HUES64 (cell line): ENCODE data around the gene MTERF4.

Experiments
- H3K27ac ChIP-seq: 2 replicates; pipeline ENCODE4 v1.7.0; 2013; ENCODE audit warnings: low read depth, low read length, inconsistent platforms
- H3K27me3 ChIP-seq: 2 replicates; pipeline ENCODE4 v1.6.1; 2013; ENCODE audit warnings: mild to moderate bottlenecking, low read length; ENCODE audit not compliant: insufficient read depth
- H3K36me3 ChIP-seq: 2 replicates; pipeline ENCODE4 v1.6.1; 2013; ENCODE audit warnings: mild to moderate bottlenecking, low read length; ENCODE audit not compliant: insufficient read depth
- H3K4me1 ChIP-seq: 2 replicates; pipeline ENCODE4 v1.6.1; 2013; ENCODE audit warnings: mild to moderate bottlenecking, low read length, moderate library complexity; ENCODE audit not compliant: insufficient read depth
- H3K4me3 ChIP-seq: 2 replicates; pipeline ENCODE4 v1.5.1; 2013; ENCODE audit warnings: mild to moderate bottlenecking, low read length, moderate library complexity
- H3K9ac ChIP-seq: 2 replicates; pipeline ENCODE4 v1.6.1; 2013; ENCODE audit warnings: mild to moderate bottlenecking, low read depth, low read length
- H3K9me3 ChIP-seq: 2 replicates; pipeline ENCODE4 v1.6.1; 2013; ENCODE audit warnings: low read depth, low read length; ENCODE audit not compliant: insufficient read depth
- WGBS: fragments of 150-250, 120-280 bp; methylation state at CpG from one replicate; pipeline ENCODE4 v1.1.7; 2013; ENCODE audit warnings: missing lambda C conversion rate; 5-methylcytosine and 5-hydroxymethylcytosine counted together

Gene MTERF4

DNA sequence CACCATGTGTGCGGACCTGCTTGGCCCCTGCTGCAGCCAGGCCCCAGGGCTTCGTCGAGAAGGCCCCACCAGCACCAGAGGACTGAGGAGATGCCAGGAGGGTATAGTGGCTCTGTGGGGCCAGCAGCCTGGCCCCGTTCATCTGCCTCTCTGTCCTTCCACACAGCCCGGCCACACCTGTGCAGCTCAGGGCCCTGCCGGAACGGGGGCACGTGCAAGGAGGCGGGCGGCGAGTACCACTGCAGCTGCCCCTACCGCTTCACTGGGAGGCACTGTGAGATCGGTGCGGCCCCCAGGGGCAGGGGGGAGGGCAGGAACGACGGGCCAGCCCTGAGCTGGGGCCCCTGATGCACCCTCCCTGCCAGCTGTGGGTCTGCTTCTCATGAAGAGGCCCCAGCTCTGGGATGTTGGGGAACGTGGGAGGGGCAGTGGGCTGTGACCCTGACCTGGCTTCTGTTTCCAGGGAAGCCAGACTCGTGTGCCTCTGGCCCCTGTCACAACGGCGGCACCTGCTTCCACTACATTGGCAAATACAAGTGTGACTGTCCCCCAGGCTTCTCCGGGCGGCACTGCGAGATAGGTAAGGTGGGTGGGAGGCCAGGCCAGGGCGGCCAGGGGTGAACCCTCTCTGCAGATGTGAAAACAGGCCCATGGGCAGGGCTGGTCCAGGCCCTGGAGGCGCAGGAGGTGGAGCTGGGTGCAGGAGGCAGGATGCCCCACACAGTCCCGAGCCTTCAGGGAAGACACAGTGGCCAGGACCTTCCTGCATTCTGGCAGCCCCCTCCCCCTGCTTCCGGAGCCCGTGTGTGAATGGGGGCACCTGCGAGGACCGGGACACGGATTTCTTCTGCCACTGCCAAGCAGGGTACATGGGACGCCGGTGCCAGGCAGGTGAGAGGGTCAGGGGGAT lies 50.3 kb downstream of the MTERF4 start:
- Histone ChIP-seq H3K27ac (no peak overlapping the region), H3K27me3 (no peaks in the 10 kb centered on the region), H3K9ac (no peak overlapping the region), H3K4me3 (no peak overlapping the region), H3K4me1 (no peaks in the 10 kb centered on the region), H3K36me3 (no peaks in the 10 kb centered on the region), H3K9me3 (no peaks in the 10 kb centered on the region)
- WGBS, result 92% methylated on average over 33 of the region's 33 CpGs

DNA sequence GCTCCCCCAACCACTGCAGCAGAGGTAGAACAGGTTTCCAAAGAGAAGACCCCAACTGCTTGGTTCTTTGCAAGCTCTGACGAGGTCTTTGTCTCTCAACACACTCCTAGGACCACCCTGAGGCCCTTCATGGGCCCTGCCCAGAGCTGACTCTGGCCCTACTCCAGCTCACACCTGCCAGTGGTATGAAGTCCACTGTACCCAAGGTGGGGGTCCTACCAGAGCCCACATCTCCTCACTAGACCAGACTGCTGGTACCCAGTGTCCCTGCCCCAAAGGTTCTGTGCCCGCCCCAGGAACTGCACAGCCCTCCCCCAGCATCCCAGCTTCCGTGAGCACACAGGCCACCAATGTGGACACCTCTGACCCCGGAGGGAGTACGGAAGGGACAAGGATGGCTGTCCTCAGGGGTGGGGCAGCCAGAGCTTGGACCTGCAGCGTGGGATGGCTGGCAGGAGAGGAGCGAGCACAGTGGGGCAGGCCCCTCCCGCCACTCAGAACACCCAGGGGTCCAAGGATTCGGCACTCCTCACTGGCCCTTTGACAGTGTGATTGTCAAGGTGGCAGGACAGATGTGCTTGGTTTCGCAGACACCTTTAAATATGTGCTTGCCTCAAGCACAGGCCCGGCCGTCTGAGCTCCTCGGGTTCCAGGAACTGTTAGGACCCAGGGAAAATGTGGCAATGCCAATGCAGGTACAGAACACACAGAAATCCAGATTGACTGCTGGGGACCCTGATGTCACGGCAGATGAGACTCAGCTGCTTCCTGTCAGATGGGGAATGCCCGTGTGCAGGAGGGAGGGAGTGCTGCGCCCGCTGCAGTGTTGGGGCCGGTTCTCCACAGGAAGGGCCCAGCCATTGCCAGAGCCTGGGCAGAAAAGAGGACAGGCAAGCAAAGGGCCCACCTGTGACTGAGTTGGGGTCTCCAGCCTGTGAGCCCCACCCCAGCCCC lies 51.2 kb downstream of the MTERF4 start:
- no peak overlapping the region for H3K9ac ChIP-seq
- no peaks in the 10 kb centered on the region for H3K9me3 ChIP-seq
- H3K27me3 ChIP-seq, result no peaks in the 10 kb centered on the region
- H3K4me3 ChIP-seq, result no peak overlapping the region
- H3K36me3 ChIP-seq, result no peaks in the 10 kb centered on the region
- WGBS, result 91% methylated on average over 18 of the region's 18 CpGs
- H3K27ac ChIP-seq, result no peak overlapping the region
- no peaks in the 10 kb centered on the region for H3K4me1 ChIP-seq

DNA sequence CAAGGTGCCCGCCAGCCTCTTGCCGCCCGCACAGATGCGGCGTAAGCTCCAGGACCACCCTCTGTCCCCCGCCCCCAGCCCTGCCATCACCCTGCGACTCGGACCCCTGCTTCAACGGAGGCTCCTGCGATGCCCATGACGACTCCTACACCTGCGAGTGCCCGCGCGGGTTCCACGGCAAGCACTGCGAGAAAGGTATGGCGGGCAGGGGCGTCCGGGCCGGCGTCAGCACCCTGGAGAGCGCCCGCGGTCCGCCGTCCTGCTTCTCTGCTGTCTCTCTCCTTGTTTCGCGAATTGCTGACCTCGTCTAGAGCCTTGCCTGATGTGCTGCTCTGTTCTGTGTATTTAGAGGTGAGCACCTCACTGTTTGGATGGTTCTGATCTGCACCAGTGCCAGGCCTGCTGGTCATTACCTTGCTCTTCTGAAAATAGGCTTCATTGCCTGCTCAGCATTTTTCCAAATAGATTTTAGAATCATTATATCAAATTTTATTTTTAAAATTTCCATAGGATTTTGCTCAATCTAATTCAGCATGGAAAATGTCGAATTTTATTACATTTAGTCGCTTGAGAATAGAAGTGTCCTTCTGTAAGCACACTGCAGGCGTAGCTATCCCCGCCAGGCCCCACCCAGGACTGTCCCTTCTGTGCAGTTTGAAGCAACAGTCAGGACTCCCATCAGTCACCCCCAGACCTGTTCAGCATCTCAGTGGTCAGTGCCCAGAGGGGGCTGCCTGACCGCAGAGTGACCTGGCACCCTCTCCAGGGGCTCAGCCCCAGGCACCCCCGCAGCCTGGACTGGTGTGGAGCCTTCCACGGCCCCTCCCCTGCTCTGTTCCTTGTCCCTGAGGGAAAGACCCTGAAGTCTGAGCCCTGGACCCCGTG lies 52.1 kb downstream of the MTERF4 start:
- H3K9ac ChIP-seq, result no peak overlapping the region
- 34% methylated on average over 38 of the region's 38 CpGs for WGBS
- 0 out of 2 replicates have a peak, but pooled peaks cover 5% of the 10 kb centered on the region for H3K9me3 ChIP-seq
- H3K4me1 ChIP-seq, result no peaks in the 10 kb centered on the region
- H3K27me3 ChIP-seq, result no peaks in the 10 kb centered on the region
- no peak overlapping the region for H3K27ac ChIP-seq
- H3K36me3 ChIP-seq, result no peaks in the 10 kb centered on the region
- H3K4me3 ChIP-seq, result no peak overlapping the region

DNA sequence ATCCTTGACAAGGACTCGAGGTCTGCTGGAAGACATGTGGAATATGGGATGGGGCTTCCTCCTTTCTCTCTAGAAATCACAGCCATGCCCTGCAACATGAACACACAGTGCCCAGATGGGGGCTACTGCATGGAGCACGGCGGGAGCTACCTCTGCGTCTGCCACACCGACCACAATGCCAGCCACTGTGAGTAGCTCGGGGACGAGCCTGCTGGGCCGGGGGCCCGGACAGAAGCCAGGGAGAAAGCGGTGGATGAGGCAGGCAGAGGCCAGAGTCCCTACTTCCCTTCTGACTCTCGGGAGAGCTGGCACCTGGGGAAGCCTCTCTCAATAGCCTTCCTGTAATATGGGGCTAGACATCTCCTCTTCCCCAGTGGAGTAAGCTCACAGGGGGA lies 53.1 kb downstream of the MTERF4 start:
- WGBS, result 89% methylated on average over 11 of the region's 11 CpGs
- Histone ChIP-seq H3K36me3 (no peaks in the 10 kb centered on the region), H3K4me1 (no peaks in the 10 kb centered on the region), H3K27me3 (no peaks in the 10 kb centered on the region), H3K9me3 (0 out of 2 replicates have a peak, but pooled peaks cover 6% of the 10 kb centered on the region), H3K27ac (no peak overlapping the region), H3K4me3 (no peak overlapping the region), H3K9ac (no peak overlapping the region)

DNA sequence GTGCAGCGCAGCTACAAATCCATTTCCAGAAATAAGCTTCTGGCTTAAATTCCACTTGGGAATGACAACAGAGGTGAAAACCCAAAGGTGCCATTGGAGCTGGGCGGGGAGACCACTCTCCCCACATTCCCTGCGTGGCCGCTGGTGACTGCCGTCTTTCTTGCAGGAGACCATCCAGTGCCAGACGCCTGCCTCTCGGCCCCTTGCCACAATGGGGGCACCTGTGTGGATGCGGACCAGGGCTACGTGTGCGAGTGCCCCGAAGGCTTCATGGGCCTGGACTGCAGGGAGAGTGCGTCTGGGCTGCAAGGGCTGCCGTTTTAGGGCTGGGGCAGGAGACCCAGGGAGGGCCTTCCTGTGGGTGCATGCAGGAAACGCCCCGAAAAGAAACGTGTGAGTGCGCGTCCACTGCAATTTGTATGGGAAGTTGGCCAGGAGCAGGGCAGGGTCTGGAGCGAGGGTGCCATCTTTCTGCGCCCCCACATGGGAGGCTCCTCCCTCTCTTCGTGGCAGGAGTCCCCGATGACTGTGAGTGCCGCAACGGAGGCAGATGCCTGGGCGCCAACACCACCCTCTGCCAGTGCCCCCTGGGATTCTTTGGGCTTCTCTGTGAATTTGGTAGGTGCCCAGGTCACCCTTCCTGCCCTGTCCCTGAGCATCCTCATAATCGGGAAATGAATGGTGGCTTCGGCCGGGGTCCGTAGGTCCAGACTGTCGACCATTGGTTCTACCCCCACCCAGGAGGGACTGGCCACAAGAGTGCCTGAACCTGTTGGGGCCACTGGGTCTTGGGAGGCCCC lies 53.7 kb downstream of the MTERF4 start:
- Histone ChIP-seq H3K4me3 (no peak overlapping the region), H3K4me1 (no peaks in the 10 kb centered on the region), H3K9me3 (0 out of 2 replicates have a peak, but pooled peaks cover 6% of the 10 kb centered on the region), H3K27me3 (no peaks in the 10 kb centered on the region), H3K27ac (no peak overlapping the region), H3K9ac (no peak overlapping the region), H3K36me3 (no peaks in the 10 kb centered on the region)
- WGBS, result 92% methylated on average over 30 of the region's 30 CpGs

DNA sequence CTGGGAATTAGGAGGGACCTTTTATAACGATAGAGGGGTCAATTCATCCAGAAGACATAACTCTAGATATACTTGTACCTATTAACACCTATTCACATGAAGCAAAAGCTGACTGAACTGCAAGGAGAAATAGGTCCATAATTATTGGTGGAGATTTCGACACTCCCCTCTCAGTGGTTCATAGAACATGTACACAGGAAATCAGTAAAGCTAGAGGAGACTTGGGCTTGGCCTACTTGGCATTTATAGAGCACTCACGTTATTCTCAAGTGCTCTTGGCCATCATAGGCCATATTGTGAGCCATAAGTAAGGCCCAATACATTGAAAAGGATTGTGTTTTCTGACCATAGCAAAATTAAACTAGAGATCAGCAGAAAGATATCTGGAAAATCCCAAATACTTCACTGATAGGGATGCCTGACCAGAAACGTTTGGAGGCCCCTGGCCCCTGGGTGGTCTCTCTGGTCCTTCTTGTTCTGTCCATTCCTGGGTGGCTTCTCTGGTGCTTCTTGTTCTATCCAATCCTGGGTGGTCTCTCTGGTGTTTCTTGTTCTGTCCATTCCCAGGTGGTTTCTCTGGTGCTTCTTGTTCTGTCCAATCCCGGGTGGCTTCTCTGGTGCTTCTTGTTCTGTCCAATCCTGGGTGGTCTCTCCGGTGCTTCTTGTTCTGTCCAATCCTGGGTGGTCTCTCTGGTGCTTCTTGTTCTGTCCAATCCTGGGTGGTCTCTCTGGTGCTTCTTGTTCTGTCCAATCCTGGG lies 54.7 kb downstream of the MTERF4 start:
- WGBS, result 78% methylated on average over 5 of the region's 6 CpGs
- Histone ChIP-seq H3K4me3 (no peak overlapping the region), H3K36me3 (no peaks in the 10 kb centered on the region), H3K4me1 (no peaks in the 10 kb centered on the region), H3K9me3 (0 out of 2 replicates have a peak, but pooled peaks cover 6% of the 10 kb centered on the region), H3K27me3 (no peaks in the 10 kb centered on the region), H3K27ac (no peak overlapping the region), H3K9ac (no peak overlapping the region)
